ENCODE measurements around the gene COTL1. TPM values are rescaled to one million over a fixed set of nuclear protein-coding genes. Genes with fewer than 3 reads are reported as not detected.
A peak's percentile ranks its signal among the peaks of the same experiment; 100 is the strongest.

The COTL1 gene
- total and polyA plus RNA-seq, 3 experiments from 2014 or later = 373 to 653 (median 388) TPM

GRCh38 chr16:84650062-84650991 lies 32.4 kb upstream of the COTL1 start:
- Histone ChIP-seq H3K4me1 (ENCODE audit: insufficient read depth, low read length) (peaks cover 54% of the 10 kb centered on the region), H3K9me3 (ENCODE audit: low read length) (no peaks in the 10 kb centered on the region), H3K27me3 (ENCODE audit: insufficient read depth, low read length, poor library complexity, severe bottlenecking) (no peaks in the 10 kb centered on the region), H3K4me3 (ENCODE audit: low read length) (no peak overlapping the region), H3K27ac (ENCODE audit: low read depth, low read length) (no peak overlapping the region), H3K36me3 (ENCODE audit: insufficient read depth, low read length) (peaks cover 12% of the 10 kb centered on the region)
- POLR2A ChIA-PET = interaction anchor here (0.6 kb wide), 2 partner anchors 20 to 50 kb away, joined by 4 to 5 read pairs; no protein-coding TSS in a partner anchor
- Mint-ChIP-seq H3K27me3 (no peaks in the 10 kb centered on the region), H3K36me3 (peaks cover 0 to 52% (median 8%) of the 10 kb centered on the region in 3 donors), H3K9me3 (no peaks in the 10 kb centered on the region), H3K27ac (peak overlapping the region; percentile 34 to 92 (median 84)), H3K4me1 (peaks cover 55 to 63% (median 55%) of the 10 kb centered on the region in 3 donors), H3K4me3 (peak overlapping the region; percentile 61 to 87 (median 71))
- DNase-seq = no peak
- CTCF ChIA-PET = interaction anchor here (0.6 to 1.2 kb wide), 2 partner anchors 88 to 100 kb away, joined by 3 read pairs; no protein-coding TSS in a partner anchor

- Mint-ChIP-seq H3K9me3 (no peaks in the 10 kb centered on the region), H3K4me1 (peaks cover 49 to 58% (median 49%) of the 10 kb centered on the region in 3 donors), H3K27me3 (no peaks in the 10 kb centered on the region), H3K4me3 (peak overlapping the region; percentile 80 to 94 (median 87)), H3K27ac (peak overlapping the region; percentile 72 to 92 (median 86)), H3K36me3 (peaks cover 0 to 46% (median 3%) of the 10 kb centered on the region in 3 donors)
- DNase-seq = no peak
- no peak overlapping the region for H3K27ac ChIP-seq (ENCODE audit: low read depth, low read length)
- no peaks in the 10 kb centered on the region for H3K9me3 ChIP-seq (ENCODE audit: low read length)
- peaks cover 12% of the 10 kb centered on the region for H3K36me3 ChIP-seq (ENCODE audit: insufficient read depth, low read length)
- peak overlapping the region; percentile 68 for H3K4me3 ChIP-seq (ENCODE audit: low read length)
- ChIA-PET POLR2A (interaction anchor here (0.9 kb wide), 1 partner anchor 138 kb away, joined by 3 read pairs; no protein-coding TSS in a partner anchor), CTCF (interaction anchor here (1.9 kb wide), 1 partner anchor 27 kb away, joined by 5 read pairs; no protein-coding TSS in a partner anchor)
- peaks cover 54% of the 10 kb centered on the region for H3K4me1 ChIP-seq (ENCODE audit: insufficient read depth, low read length)
- no peaks in the 10 kb centered on the region for H3K27me3 ChIP-seq (ENCODE audit: insufficient read depth, low read length, poor library complexity, severe bottlenecking)
These were observed 31.6 kb upstream of the COTL1 start for GRCh38 chr16:84649511-84649861.

DNA sequence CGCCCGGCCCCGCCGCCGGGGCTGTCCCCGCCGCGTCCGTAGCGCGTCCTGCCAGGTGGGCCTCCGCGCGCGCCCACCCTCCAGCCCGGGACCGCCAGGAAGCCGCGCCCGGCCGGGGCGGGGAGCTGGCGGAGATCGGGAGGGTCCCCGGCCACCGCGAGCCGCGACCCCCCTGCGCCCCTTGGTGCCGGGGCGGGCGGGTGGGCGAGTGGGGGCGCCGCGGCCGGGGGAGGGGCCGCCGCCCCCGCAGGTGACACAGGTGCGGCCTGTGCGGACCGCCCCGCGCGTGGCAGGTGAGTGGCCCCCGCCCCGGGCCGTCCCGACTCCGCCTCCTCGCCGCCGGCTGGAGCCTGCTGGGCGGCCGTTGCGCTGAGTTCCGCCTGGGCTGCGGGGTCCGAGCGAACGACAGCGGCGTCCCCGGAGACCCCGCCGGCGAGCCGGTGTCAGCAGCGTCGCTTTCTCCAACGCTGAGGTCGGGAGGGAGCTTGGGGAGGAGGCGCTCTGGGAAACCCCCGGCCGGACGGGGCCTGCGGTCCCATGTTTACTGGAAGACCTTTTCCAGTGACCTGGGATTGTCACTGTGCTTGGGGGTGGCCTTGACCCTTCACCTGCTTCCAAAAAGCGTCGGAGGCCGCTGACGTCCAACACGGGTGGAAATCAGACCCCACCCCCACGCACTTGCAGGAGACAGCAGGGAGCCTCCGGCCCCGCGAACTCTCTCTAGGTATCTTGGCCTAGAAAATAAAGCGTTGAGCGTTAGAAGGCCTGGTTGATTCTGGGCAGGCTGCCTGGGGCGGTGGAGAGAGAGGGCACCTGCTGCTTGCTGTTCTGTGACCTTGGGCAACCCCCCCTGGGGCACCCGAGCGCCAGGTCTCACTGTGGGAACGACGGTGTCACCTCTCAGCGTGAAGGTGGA lies 31.0 kb upstream of the COTL1 start:
- Histone ChIP-seq H3K4me3 (ENCODE audit: low read length) (peak overlapping the region; percentile 68), H3K9me3 (ENCODE audit: low read length) (no peaks in the 10 kb centered on the region), H3K4me1 (ENCODE audit: insufficient read depth, low read length) (peaks cover 50% of the 10 kb centered on the region), H3K27ac (ENCODE audit: low read depth, low read length) (peak overlapping the region; percentile 61), H3K27me3 (ENCODE audit: insufficient read depth, low read length, poor library complexity, severe bottlenecking) (no peaks in the 10 kb centered on the region), H3K36me3 (ENCODE audit: insufficient read depth, low read length) (peaks cover 8% of the 10 kb centered on the region)
- Mint-ChIP-seq H3K36me3 (peaks cover 0 to 40% (median 3%) of the 10 kb centered on the region in 3 donors), H3K4me1 (peaks cover 45 to 53% (median 49%) of the 10 kb centered on the region in 3 donors), H3K9me3 (no peaks in the 10 kb centered on the region), H3K27ac (peak overlapping the region; percentile 72 to 92 (median 86)), H3K27me3 (no peaks in the 10 kb centered on the region), H3K4me3 (peak overlapping the region; percentile 80 to 94 (median 87))
- ChIA-PET POLR2A (interaction anchor here (0.8 to 1.4 kb wide), 4 partner anchors 48 to 142 kb away, joined by 3 to 4 read pairs (median 3); no protein-coding TSS in a partner anchor), CTCF (interaction anchor here (1.1 to 1.9 kb wide), 4 partner anchors 26 to 371 kb away, joined by 3 to 5 read pairs (median 3); no protein-coding TSS in a partner anchor)
- DNase-seq = peak; percentile 24 to 65 (median 39)

- DNase-seq = peak; percentile 64 to 82 (median 75)
- Histone ChIP-seq H3K36me3 (ENCODE audit: insufficient read depth, low read length) (peaks cover 5% of the 10 kb centered on the region), H3K4me1 (ENCODE audit: insufficient read depth, low read length) (peaks cover 42% of the 10 kb centered on the region), H3K27me3 (ENCODE audit: insufficient read depth, low read length, poor library complexity, severe bottlenecking) (no peaks in the 10 kb centered on the region), H3K9me3 (ENCODE audit: low read length) (no peaks in the 10 kb centered on the region), H3K27ac (ENCODE audit: low read depth, low read length) (peak within 1 kb of the TSS; percentile 61), H3K4me3 (ENCODE audit: low read length) (peak within 1 kb of the TSS; percentile 70)
- Mint-ChIP-seq H3K9me3 (no peaks in the 10 kb centered on the region), H3K27ac (peak within 1 kb of the TSS; percentile 83 to 98 (median 91)), H3K4me3 (peak within 1 kb of the TSS; percentile 82 to 97 (median 94)), H3K27me3 (no peaks in the 10 kb centered on the region), H3K4me1 (peaks cover 41 to 46% (median 46%) of the 10 kb centered on the region in 3 donors), H3K36me3 (peaks cover 0 to 34% (median 2%) of the 10 kb centered on the region in 3 donors)
- ChIA-PET POLR2A (interaction anchor here (0.5 to 1.4 kb wide), 4 partner anchors 31 to 141 kb away, joined by 3 to 4 read pairs (median 3); no protein-coding TSS in a partner anchor), CTCF (interaction anchor here (0.9 to 1.9 kb wide), 5 partner anchors 25 to 371 kb away, joined by 3 to 5 read pairs (median 3); no protein-coding TSS in a partner anchor)
These were observed 30.1 kb upstream of the COTL1 start, which contains the start of gene KLHL36 for GRCh38 chr16:84647828-84648594. KLHL36 (plus strand) TSS chr16:84648511; CDS start chr16:84650868, 2,357 bp downstream.

DNA sequence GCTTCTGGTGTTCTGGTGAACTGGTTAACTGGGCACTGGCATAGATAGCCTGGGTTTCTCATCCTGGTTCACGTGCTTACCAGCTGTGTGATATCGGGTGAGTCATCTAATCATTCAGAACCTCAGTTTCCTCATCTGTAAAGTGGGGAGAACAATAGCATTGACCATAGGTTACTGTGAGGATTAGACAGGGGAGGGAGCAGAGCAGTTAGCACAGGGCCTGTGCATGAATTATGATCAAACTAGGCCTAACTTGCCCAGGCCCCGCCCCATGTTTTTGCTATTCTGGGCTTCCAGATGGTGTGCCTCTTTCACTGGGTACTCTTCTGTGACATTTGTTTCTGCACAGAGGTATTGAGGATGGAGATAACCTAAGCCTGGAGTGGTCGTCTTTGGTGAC lies 25.8 kb upstream of the COTL1 start:
- H3K27me3 Mint-ChIP-seq = peaks cover 0 to 3% of the 10 kb centered on the region in 2 donors

GRCh38 chr16:84643180-84643583 lies 25.3 kb upstream of the COTL1 start:
- H3K36me3 ChIP-seq (ENCODE audit: insufficient read depth, low read length) = no peaks in the 10 kb centered on the region
- Mint-ChIP-seq H3K27me3 (peaks cover 0 to 3% of the 10 kb centered on the region in 2 donors), H3K27ac (peak overlapping the region in 1 of 8 donors; percentile 61), H3K9me3 (no peaks in the 10 kb centered on the region), H3K4me3 (no peak overlapping the region), H3K4me1 (peaks cover 23 to 32% (median 27%) of the 10 kb centered on the region in 3 donors), H3K36me3 (peaks cover 0 to 3% (median 0%) of the 10 kb centered on the region in 3 donors)
- H3K9me3 ChIP-seq (ENCODE audit: low read length) = no peaks in the 10 kb centered on the region
- no peak overlapping the region for H3K27ac ChIP-seq (ENCODE audit: low read depth, low read length)
- H3K4me1 ChIP-seq (ENCODE audit: insufficient read depth, low read length) = peaks cover 40% of the 10 kb centered on the region
- POLR2A ChIA-PET = no interaction called here
- no peak overlapping the region for H3K4me3 ChIP-seq (ENCODE audit: low read length)
- CTCF ChIA-PET = interaction anchor here (1.3 to 1.9 kb wide), 2 partner anchors 19 to 83 kb away, joined by 3 to 4 read pairs; no protein-coding TSS in a partner anchor
- no peak for DNase-seq
- no peaks in the 10 kb centered on the region for H3K27me3 ChIP-seq (ENCODE audit: insufficient read depth, low read length, poor library complexity, severe bottlenecking)

More for the DNA sequence above, 25.8 kb upstream of the COTL1 start:
- H3K4me1 Mint-ChIP-seq = peaks cover 23 to 32% (median 27%) of the 10 kb centered on the region in 3 donors
- no peaks in the 10 kb centered on the region for H3K9me3 Mint-ChIP-seq
- no peaks in the 10 kb centered on the region for H3K9me3 ChIP-seq (ENCODE audit: low read length)
- ChIA-PET CTCF (interaction anchor here (1.3 to 1.9 kb wide), 2 partner anchors 19 to 83 kb away, joined by 3 to 4 read pairs; no protein-coding TSS in a partner anchor), POLR2A (no interaction called here)
- peaks cover 40% of the 10 kb centered on the region for H3K4me1 ChIP-seq (ENCODE audit: insufficient read depth, low read length)
- peak overlapping the region in 1 of 7 donors; percentile 83 for H3K4me3 Mint-ChIP-seq
- H3K36me3 Mint-ChIP-seq = peaks cover 0 to 3% (median 0%) of the 10 kb centered on the region in 3 donors
- peak overlapping the region in 1 of 8 donors; percentile 43 for H3K27ac Mint-ChIP-seq
- no peak overlapping the region for H3K27ac ChIP-seq (ENCODE audit: low read depth, low read length)
- H3K36me3 ChIP-seq (ENCODE audit: insufficient read depth, low read length) = no peaks in the 10 kb centered on the region
- H3K4me3 ChIP-seq (ENCODE audit: low read length) = no peak overlapping the region
- H3K27me3 ChIP-seq (ENCODE audit: insufficient read depth, low read length, poor library complexity, severe bottlenecking) = no peaks in the 10 kb centered on the region
- DNase-seq = no peak

All from CD8-positive, alpha-beta memory T cell (primary cell).